Stomach (tissue), 4 donors: ENCODE results near the gene RPS3.

Experiments used
- CTCF ChIP-seq, 7 experiments: fragments of 450-650 bp in 4 of 7; fragments of 200-600 bp in 3 of 7; sonication (generic) in 3 of 7; IDR thresholded peaks; one replicate each; pipeline ENCODE4 v1.5.1; 2016 to 2019; ENCODE audit warnings: antibody characterized with exemption in 7 of 7, control low read depth in 2 of 7, mild to moderate bottlenecking in 1 of 7
- POLR2A ChIP-seq, 4 donors: fragments of 450-650 bp; IDR thresholded peaks; one replicate each; pipeline ENCODE4 v1.6.1; 2016; ENCODE audit warnings: antibody characterized with exemption in 4 of 4, control low read depth in 2 of 4, mild to moderate bottlenecking in 1 of 4, moderate library complexity in 1 of 4
- POLR2AphosphoS5 ChIP-seq, 3 donors: sonication (generic); formaldehyde crosslinking; IDR thresholded peaks; one replicate each; pipeline ENCODE4 v1.6.1; 2016; ENCODE audit warnings: antibody characterized with exemption in 3 of 3

GRCh38 chr11:75386942-75387630, 12.2 kb upstream of the RPS3 start:
- TF ChIP-seq CTCF (IDR thresholded peaks at IDR 0.05): no peak
- TF ChIP-seq POLR2AphosphoS5 (IDR thresholded peaks at IDR 0.05): no peak
- no peak for TF ChIP-seq POLR2A (IDR thresholded peaks at IDR 0.05)
